HepG2 (cell line): Measurements from ENCODE around the gene HCK. TPM values are rescaled to one million over a fixed set of nuclear protein-coding genes. Genes with fewer than 3 reads are reported as not detected.
A peak's percentile ranks its signal among the peaks of the same experiment; 100 is the strongest.

Experiments used
- ATAC-seq: fragments of 200-7000 bp; cut with Tn5 transposase; 3 replicates; pipeline ENCODE4 v1.9.1; 2020; ENCODE audit warnings: mild to moderate bottlenecking, moderate library complexity
- BruUV-seq: library from RNA; stranded (reverse); fragments of 400-500 nt; replicated peaks from 2 replicates; lab custom pipeline; 2021; lab: Mats Ljungman, UMichigan
- CTCF ChIA-PET: fragments of 300-600 bp; formaldehyde crosslinking; extraction: SDS; loops from one replicate; lab custom pipeline; 2021; ENCODE audit warnings: low total read pairs, inconsistent platforms, low intra/inter-chr PET ratio; lab: Yijun Ruan, JAX
- POLR2A ChIA-PET: fragments of 350-600 bp; sonication (Branson Sonifier 250); formaldehyde crosslinking; loops from one replicate; lab custom pipeline; 2020; ENCODE audit warnings: antibody characterized with exemption, inconsistent platforms; lab: Yijun Ruan, JAX
- DNase-seq: peaks from one replicate; pipeline ENCODE4 v3.0.0-alpha.2; 2015; ENCODE audit warnings: low spot score
- FAIRE-seq: peaks from 3 replicates; lab custom pipeline; 2011; peaks lifted over from hg19 to GRCh38; lab: Jason Lieb, UNC
- H2AFZ ChIP-seq: one replicate; pipeline ENCODE4 v1.6.1; 2011; ENCODE audit warnings: low read length, inconsistent platforms
- H3K27ac ChIP-seq: fragments of 300-600 bp; 3 replicates; pipeline ENCODE4 v1.8.0; 2011; ENCODE audit warnings: mixed run types, mild to moderate bottlenecking, mixed read lengths, low read length, inconsistent platforms; ENCODE audit not compliant: insufficient read depth; ENCODE audit errors: extremely low read length
- H3K27me3 ChIP-seq, 2 experiments: fragments of 200-600 bp in 1 of 2; 2 replicates in 1 of 2; 3 replicates in 1 of 2; pipeline versions ENCODE4 v1.6.0 to v1.8.0; 2011; ENCODE audit warnings: low read length in 2 of 2, mild to moderate bottlenecking in 2 of 2, moderate library complexity in 2 of 2, inconsistent platforms in 1 of 2; ENCODE audit not compliant: insufficient read depth in 2 of 2, control insufficient read depth in 1 of 2
- H3K36me3 ChIP-seq, 2 experiments: fragments of 200-600 bp in 1 of 2; replicated peaks in 1 of 2; 2 replicates in 1 of 2; 3 replicates in 1 of 2; pipeline versions ENCODE4 v1.5.1 to v1.8.0; 2011; ENCODE audit warnings: low read length in 2 of 2, inconsistent platforms in 1 of 2; ENCODE audit not compliant: insufficient read depth in 2 of 2, control insufficient read depth in 1 of 2
- H3K4me1 ChIP-seq: 2 replicates; pipeline ENCODE4 v1.5.1; 2012; ENCODE audit warnings: low read length, inconsistent platforms; ENCODE audit not compliant: insufficient read depth
- H3K4me2 ChIP-seq: 2 replicates; pipeline ENCODE4 v1.6.0; 2011; ENCODE audit warnings: low read depth, low read length, inconsistent platforms
- H3K4me3 ChIP-seq, 3 experiments: fragments of 200-600 bp in 1 of 3; sonication (generic), shearing (Covaris generic) in 1 of 3; replicated peaks in 1 of 3; 2 replicates each; pipeline ENCODE4 v1.5.1; 2011 to 2016; ENCODE audit warnings: low read length in 3 of 3, inconsistent platforms in 2 of 3, low read depth in 2 of 3, mild to moderate bottlenecking in 2 of 3, control low read depth in 1 of 3, mixed read lengths in 1 of 3; ENCODE audit not compliant: insufficient read depth in 1 of 3
- H3K79me2 ChIP-seq: one replicate; pipeline ENCODE4 v1.6.1; 2011; ENCODE audit warnings: low read length, inconsistent platforms; ENCODE audit not compliant: insufficient read depth
- H3K9ac ChIP-seq: 2 replicates; pipeline ENCODE4 v1.6.0; 2011; ENCODE audit warnings: mild to moderate bottlenecking, low read depth, low read length, inconsistent platforms; ENCODE audit not compliant: insufficient read depth
- H3K9me3 ChIP-seq: 2 replicates; pipeline ENCODE4 v1.5.1; 2012; ENCODE audit warnings: mild to moderate bottlenecking, low read length
- H4K20me1 ChIP-seq: 2 replicates; pipeline ENCODE4 v1.6.0; 2011; ENCODE audit warnings: inconsistent platforms, mild to moderate bottlenecking, low read length, moderate library complexity; ENCODE audit not compliant: insufficient read depth
- ATAD3A ChIP-seq: sonication (generic); formaldehyde crosslinking; IDR thresholded peaks from 2 replicates; pipeline ENCODE4 v1.4.0; 2020; ENCODE audit warnings: missing genetic modification reagents
- ETS1 ChIP-seq: sonication (generic); formaldehyde crosslinking; IDR thresholded peaks from 2 replicates; pipeline ENCODE4 v1.4.0; 2020; ENCODE audit warnings: missing genetic modification reagents
- FOXC1 ChIP-seq: sonication (generic); formaldehyde crosslinking; IDR thresholded peaks from 2 replicates; pipeline ENCODE4 v1.8.0; 2022; ENCODE audit warnings: mild to moderate bottlenecking, missing genetic modification reagents, borderline replicate concordance
- HIVEP1 ChIP-seq: sonication (generic); formaldehyde crosslinking; IDR thresholded peaks from 2 replicates; pipeline ENCODE4 v1.4.0; 2020; ENCODE audit warnings: mild to moderate bottlenecking, missing genetic modification reagents
- MLLT10 ChIP-seq: sonication (generic); formaldehyde crosslinking; IDR thresholded peaks from 2 replicates; pipeline ENCODE4 v1.4.0; 2020; ENCODE audit warnings: missing genetic modification reagents
- RBAK ChIP-seq: sonication (generic); formaldehyde crosslinking; IDR thresholded peaks from 2 replicates; pipeline ENCODE4 v1.5.1; 2020; ENCODE audit warnings: mild to moderate bottlenecking, missing genetic modification reagents
- RBFOX2 ChIP-seq: fragments of 200-400 bp; formaldehyde crosslinking; IDR thresholded peaks from 2 replicates; pipeline ENCODE4 v1.6.1; 2017; ENCODE audit warnings: low read depth, mild to moderate bottlenecking, low read length
- REL ChIP-seq: sonication (generic); formaldehyde crosslinking; conservative IDR thresholded peaks from 2 replicates; pipeline ENCODE4 v1.8.0; 2022; ENCODE audit warnings: mild to moderate bottlenecking, missing genetic modification reagents, moderate library complexity
- SPEN ChIP-seq: sonication (generic); formaldehyde crosslinking; IDR thresholded peaks from 2 replicates; pipeline ENCODE4 v1.5.1; 2020; ENCODE audit warnings: low read depth, mild to moderate bottlenecking, missing genetic modification reagents
- TBX2 ChIP-seq: sonication (generic); formaldehyde crosslinking; IDR thresholded peaks from 2 replicates; pipeline ENCODE4 v1.5.0; 2020; ENCODE audit warnings: missing genetic modification reagents, mild to moderate bottlenecking, borderline replicate concordance
- XBP1 ChIP-seq: sonication (generic); formaldehyde crosslinking; IDR thresholded peaks from 2 replicates; pipeline ENCODE4 v1.5.0; 2020; ENCODE audit warnings: missing genetic modification reagents
- ZBTB26 ChIP-seq: IDR thresholded peaks from 2 replicates; pipeline ENCODE4 v1.6.1; 2016; ENCODE audit warnings: missing compliant biosample characterization, missing genetic modification reagents, borderline replicate concordance
- ZFP62 ChIP-seq: sonication (generic); formaldehyde crosslinking; IDR thresholded peaks from 2 replicates; pipeline ENCODE4 v1.4.0; 2020; ENCODE audit warnings: missing genetic modification reagents
- ZNF121 ChIP-seq: sonication (generic); formaldehyde crosslinking; IDR thresholded peaks from 2 replicates; pipeline ENCODE4 v1.5.0; 2020; ENCODE audit warnings: mild to moderate bottlenecking, missing genetic modification reagents
- ZNF17 ChIP-seq: sonication (generic); formaldehyde crosslinking; IDR thresholded peaks from 2 replicates; pipeline ENCODE4 v1.5.0; 2020; ENCODE audit warnings: mild to moderate bottlenecking, missing genetic modification reagents
- ZNF350 ChIP-seq: sonication (generic); formaldehyde crosslinking; IDR thresholded peaks from 2 replicates; pipeline ENCODE4 v1.4.0; 2020; ENCODE audit warnings: mild to moderate bottlenecking, low read depth, missing genetic modification reagents, borderline replicate concordance
- ZNF367 ChIP-seq: sonication (generic); formaldehyde crosslinking; IDR thresholded peaks from 2 replicates; pipeline ENCODE4 v1.4.0; 2020; ENCODE audit warnings: missing genetic modification reagents, borderline replicate concordance
- WGBS: methylation state at CpG from one replicate; pipeline ENCODE4 v1.1.6; 2017; ENCODE audit warnings: low lambda C conversion rate; 5-methylcytosine and 5-hydroxymethylcytosine counted together
- in situ Hi-C: cut with HindIII; loops from 2 replicates; pipeline ENCODE4 v1.10.0; 2017; ENCODE audit warnings: low pct_unique_long_range_greater_than_20kb; ENCODE audit not compliant: extremely low pct_ligation_motif_present
- intact Hi-C: fragments of 100-400 bp; cut with micrococcal nuclease; formaldehyde crosslinking; loops from one replicate; pipeline ENCODE4 v1.10.0; 2022; ENCODE audit not compliant: unreplicated experiment
- polyA plus RNA-seq, 8 experiments: library from polyadenylated mRNA; depleted of rRNA in 3 of 8; stranded (reverse) in 7 of 8; unstranded in 1 of 8; fragments of >200 nt; fragmentation: Illumina TruSeq in 4 of 8; extraction: Trizol in 4 of 8; gene quantifications; 2 replicates each; pipeline versions ENCODE4 v1.2.1 to v1.2.3, GENCODE V29; 2011 to 2016; ENCODE audit warnings: low read depth in 4 of 8, missing spikeins in 1 of 8, mixed read lengths in 1 of 8; ENCODE audit not compliant: insufficient read depth in 1 of 8
- total RNA-seq, 5 experiments: library from RNA; depleted of rRNA; stranded (reverse); fragments of >200 nt; fragmentation: Illumina TruSeq; extraction: Trizol; gene quantifications; 2 replicates each; pipeline ENCODE4 v1.2.3, GENCODE V29; 2016; ENCODE audit warnings: low read depth in 1 of 5

Gene HCK
- total and polyA plus RNA-seq, 2 of the 13 experiments (the other 11 are each of a cell fraction or from before 2014, with no cell fraction given): 0.04 TPM; not detected in 1

GRCh38 chr20:32113591-32114260, 61.7 kb downstream of the HCK start:
- peaks cover 10 to 15% of the 10 kb centered on the region in 2 experiments for H3K36me3 ChIP-seq
- FAIRE-seq: no peak
- intact Hi-C loops: no loop called here

GRCh38 chr20:32114305-32114960, 62.4 kb downstream of the HCK start:
- Histone ChIP-seq H3K36me3 (peaks cover 10 to 15% of the 10 kb centered on the region in 2 experiments), H4K20me1 (peaks cover 31% of the 10 kb centered on the region), H2AFZ (no peak overlapping the region), H3K9me3 (no peaks in the 10 kb centered on the region), H3K4me2 (no peak overlapping the region), H3K4me3 (no peak overlapping the region), H3K4me1 (peaks cover 51% of the 10 kb centered on the region), H3K9ac (no peak overlapping the region), H3K79me2 (peaks cover 96% of the 10 kb centered on the region), H3K27me3 (peaks cover 0 to 4% of the 10 kb centered on the region in 2 experiments; a peak in 1 of 5 replicates), H3K27ac (no peak overlapping the region)
- 96% methylated on average over 8 of the region's 8 CpGs for WGBS
- ChIA-PET POLR2A (no interaction called here), CTCF (no interaction called here)
- in situ Hi-C loops: no loop called here
- FAIRE-seq: no peak
- intact Hi-C loops: no loop called here
- no peak for ATAC-seq
- no TSS peak for BruUV-seq
- DNase-seq: no peak
- no peak for TF ChIP-seq ZNF367 (CRISPR knock-in tag)
- TF ChIP-seq ZBTB26 (CRISPR knock-in tag): no peak
- no peak for TF ChIP-seq FOXC1 (CRISPR knock-in tag)
- TF ChIP-seq MLLT10 (CRISPR knock-in tag): no peak
- TF ChIP-seq ATAD3A: no peak
- TF ChIP-seq TBX2 (CRISPR knock-in tag): 0 out of 2 replicates have a peak, but pooled peaks have one; percentile 24
- no peak for TF ChIP-seq ETS1
- TF ChIP-seq ZFP62 (CRISPR knock-in tag): no peak
- 0 out of 2 replicates have a peak, but pooled peaks have one; percentile 39 for TF ChIP-seq REL (CRISPR knock-in tag)
- TF ChIP-seq RBAK (CRISPR knock-in tag): no peak
- peak; percentile 80; the same call in 1 of the 2 replicates for TF ChIP-seq ZNF121 (CRISPR knock-in tag)
- TF ChIP-seq ZNF350 (CRISPR knock-in tag): 0 out of 2 replicates have a peak, but pooled peaks have one; percentile 25
- no peak for TF ChIP-seq ZNF17 (CRISPR knock-in tag)

More at GRCh38 chr20:32113591-32114260, 61.7 kb downstream of the HCK start:
- H3K79me2 ChIP-seq: peaks cover 89% of the 10 kb centered on the region
- H3K4me3 ChIP-seq: no peak overlapping the region
- H3K9me3 ChIP-seq: no peaks in the 10 kb centered on the region
- peaks cover 56% of the 10 kb centered on the region for H3K4me1 ChIP-seq
- peaks cover 0 to 4% of the 10 kb centered on the region in 2 experiments; a peak in 1 of 5 replicates for H3K27me3 ChIP-seq
- in situ Hi-C loops: no loop called here
- ChIA-PET POLR2A (no interaction called here), CTCF (no interaction called here)
- DNase-seq (no peak), ATAC-seq (no peak)
- no peak overlapping the region for H3K27ac ChIP-seq
- H3K4me2 ChIP-seq: no peak overlapping the region
- TF ChIP-seq HIVEP1: no peak
- TF ChIP-seq RBFOX2: 0 out of 2 replicates have a peak, but pooled peaks have one; percentile 13
- no peak for TF ChIP-seq SPEN (CRISPR knock-in tag)
- TF ChIP-seq XBP1 (CRISPR knock-in tag): no peak
- H4K20me1 ChIP-seq: peaks cover 31% of the 10 kb centered on the region
- 98% methylated on average over 2 of the region's 2 CpGs for WGBS
- no TSS peak for BruUV-seq
- H3K9ac ChIP-seq: no peak overlapping the region
- H2AFZ ChIP-seq: no peak overlapping the region
